DMS53 treated with DMSO at 0.1 percent for 48 hours (cell line): ENCODE data around the gene CPAMD8.
"Not testable (repeated sequence)": the region's sequence is repeated elsewhere in the genome, so short reads cannot be mapped to it uniquely, and the experiment has no call there.

Experiments
- DNase-seq: peaks from one replicate; lab custom pipeline; 2025; ENCODE audit not compliant: unreplicated experiment; lab: John Stamatoyannopoulos, UW

Gene CPAMD8

DNA sequence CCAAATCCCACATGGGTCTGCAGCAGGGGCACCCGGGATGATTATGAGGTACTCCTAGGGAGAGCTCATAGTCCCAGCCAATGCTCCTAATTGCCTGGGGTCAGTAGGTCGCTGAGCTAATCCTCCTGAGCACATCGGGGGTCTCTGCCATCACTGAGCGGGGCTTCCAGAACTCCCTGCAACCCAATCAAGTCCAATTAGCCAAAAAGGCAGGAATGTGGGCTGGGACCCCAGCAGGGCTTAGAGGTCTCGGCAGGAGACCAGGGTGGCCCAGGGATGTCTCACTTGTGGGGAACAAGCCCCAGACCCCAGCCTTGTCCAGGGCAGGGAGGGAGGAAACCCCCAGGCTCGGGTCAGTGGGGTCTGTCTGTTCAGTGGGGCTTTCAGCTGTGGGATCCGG lies 17.1 kb upstream of the CPAMD8 start:
- no peak for DNase-seq

DNA sequence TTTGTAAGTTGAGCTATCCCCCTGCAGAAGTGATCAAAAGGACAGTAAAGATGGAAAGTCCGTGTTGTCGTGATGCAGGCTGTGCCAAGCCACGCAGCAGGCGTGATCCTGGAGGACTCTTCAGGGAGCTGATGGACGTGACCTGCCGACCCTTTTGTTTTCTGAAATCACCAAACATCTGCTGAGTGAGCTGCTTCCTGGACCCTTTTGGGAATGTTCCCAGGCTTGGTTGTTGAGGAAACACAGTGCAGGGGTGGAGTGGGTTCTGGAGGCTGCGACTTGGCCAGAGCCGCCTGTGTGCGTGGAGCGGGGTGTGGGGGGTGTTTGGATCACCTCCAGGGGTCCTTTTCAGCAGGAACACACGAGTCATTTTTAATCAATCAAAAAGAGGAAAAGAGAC lies 15.4 kb upstream of the CPAMD8 start:
- DNase-seq, result no peak

DNA sequence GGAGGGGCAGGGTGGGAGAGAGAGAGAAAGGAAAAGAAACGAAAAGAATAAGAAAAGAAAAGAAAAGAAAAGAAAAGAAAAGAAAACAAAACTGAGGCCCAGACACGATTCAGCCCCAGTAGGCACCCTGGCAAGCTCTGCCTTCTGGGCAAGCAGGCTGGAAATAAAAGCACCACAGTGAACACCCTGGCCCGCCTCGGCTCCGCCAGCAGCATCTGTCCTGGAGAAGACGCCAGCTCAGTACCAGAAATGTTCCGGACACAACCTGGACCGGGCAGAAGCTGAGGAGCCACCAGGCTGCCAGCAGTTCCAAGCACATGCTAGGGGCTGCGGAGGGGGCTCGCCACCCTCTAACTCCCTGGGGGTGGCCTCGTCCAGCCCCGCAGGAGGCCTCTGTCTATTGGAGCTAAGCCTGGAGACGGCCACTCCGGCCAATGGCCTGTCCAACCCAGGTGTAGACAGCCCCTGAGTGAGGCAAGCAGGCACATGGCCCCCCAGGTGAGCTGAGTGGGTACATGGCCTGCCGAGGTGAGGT lies 11.4 kb upstream of the CPAMD8 start:
- DNase-seq, result no peak

DNA sequence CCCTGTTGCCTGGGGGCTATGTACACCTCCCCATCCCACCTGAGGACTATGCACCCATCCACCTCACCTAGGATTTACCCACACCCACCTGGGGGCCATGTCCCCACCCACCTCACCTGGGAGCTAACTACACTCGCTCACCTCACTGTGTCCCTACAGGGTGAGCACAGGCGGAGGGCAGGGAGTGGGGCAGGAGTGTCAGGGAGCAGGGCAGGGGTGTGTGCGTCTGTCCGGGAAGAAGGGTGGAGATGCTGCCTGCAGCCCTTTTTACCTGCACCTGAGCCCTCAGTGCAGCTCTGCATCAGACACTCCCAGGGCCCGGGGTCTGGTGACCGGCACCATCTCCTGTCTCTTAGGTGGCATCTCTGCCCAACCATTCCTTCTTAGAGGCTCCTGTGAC lies 10.6 kb upstream of the CPAMD8 start:
- DNase-seq, result no peak

DNA sequence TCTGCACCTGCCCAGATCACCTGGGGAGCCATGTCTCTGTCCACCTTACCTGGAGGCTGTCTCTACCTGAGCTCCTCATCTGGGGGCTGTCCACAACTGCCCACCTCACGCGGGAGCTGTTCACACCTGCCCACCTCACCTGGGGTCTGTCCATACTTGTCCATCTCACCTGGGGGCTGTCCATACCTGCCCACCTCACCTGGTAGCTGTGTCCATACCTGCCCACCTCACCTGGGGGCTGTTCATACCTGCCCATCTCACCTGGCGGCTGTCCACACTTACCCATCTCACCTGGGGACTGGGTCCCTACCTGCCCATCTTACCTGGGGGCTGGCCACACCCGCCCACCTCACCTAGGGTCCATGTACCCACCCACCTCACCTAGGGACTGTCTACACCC lies 10.0 kb upstream of the CPAMD8 start:
- no peak for DNase-seq

DNA sequence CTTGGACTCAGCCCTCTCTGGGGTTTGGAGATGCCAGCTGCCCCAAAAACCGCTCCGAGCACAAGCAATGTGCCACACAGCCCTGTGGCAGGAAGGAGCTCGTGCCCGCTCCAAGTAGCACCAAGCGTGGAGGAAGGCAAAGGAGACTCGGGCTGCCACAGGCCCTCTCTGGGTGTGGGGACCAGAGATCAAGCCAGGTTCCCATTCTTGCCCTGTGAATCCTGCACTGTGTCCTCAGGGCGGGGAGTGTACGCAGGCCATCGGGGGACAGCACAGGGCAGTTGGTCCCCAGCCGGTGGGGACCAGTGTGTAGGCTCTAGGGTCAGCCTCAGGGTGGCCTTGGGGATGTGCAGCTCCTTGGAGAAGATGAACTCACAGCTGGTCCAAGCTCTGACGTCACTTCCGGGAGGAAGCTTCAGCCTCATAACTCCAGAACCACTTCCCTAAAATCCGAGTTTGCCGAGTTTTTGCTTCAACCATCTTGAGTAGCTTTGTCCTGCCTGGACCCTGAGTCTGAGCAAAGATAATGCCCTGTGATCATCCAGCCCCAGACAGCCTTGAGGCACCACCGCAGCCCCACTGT lies 9.3 kb upstream of the CPAMD8 start:
- no peak for DNase-seq

DNA sequence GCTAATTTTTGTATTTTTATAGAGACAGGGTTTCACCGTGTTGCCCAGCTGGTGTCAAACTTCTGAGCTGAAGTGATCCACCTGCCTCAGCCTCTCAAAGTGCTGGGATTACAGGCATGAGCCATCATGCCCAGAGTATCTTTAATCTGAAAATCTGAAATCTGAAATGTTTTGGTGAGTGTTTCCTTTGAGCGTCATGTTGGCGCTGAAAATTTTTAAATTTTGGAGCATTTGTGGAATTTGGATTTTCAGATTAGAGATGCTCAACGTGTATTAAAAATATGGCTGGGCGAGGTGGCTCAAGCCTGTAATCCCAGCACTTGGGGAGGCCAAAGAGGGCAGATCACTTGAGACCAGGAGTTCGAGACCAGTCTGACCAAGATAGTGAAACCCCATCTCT lies 5.1 kb upstream of the CPAMD8 start:
- no peak for DNase-seq

DNA sequence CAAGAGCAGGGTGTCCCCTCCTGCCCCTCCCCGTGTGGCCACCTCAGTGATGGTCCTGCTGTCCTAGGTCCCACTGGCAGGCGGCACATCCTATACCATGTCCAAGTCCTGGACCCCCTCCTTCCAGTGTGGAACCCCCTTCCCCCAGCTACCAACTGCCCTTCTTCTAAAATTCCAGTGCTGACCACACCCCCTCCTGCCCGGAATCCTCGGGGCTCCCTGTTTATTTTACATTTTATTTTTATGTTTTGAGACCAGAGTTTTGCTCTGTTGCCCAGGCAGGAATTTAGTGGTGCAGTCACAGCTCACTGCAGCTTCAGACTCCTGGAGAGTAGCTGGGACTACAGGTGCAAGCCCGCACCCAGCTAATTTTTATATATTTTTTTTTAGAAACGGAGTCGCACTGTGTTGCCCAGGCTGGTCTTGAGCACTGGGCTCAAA lies 945 bp upstream of the CPAMD8 start:
- DNase-seq, result no peak

DNA sequence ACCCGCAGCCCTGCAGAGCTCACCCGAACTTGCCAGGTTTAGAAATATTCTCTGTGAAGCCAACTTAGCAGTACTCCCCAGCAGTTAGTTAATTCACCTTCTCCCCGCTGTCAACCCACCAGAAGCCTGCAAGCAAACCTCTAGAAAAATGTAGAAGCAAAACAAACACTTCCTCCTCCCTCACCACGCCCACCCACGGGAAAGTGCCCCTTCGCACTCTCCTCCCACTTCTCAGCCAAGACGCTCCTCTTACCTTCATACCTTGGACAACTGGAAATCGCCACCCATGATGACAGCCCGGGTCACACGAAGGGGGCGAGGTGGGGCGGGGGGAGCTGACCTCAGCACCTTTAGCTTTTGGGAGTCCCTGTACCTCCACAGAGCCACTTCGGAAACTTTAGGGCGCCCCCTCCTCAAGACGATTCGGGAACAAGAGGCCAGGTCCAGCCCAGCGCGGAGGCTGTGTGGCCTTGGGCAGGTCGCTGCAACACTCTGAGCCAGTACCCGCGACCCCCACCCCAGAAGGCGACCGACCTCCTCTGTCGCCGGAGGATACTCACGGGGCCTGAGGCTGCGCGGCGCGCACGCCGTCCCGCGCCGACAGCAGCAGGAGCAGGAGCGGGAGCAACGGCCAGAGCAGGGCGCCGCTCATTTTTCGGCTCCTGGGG lies 485 bp downstream of the CPAMD8 start:
- DNase-seq, result no peak

DNA sequence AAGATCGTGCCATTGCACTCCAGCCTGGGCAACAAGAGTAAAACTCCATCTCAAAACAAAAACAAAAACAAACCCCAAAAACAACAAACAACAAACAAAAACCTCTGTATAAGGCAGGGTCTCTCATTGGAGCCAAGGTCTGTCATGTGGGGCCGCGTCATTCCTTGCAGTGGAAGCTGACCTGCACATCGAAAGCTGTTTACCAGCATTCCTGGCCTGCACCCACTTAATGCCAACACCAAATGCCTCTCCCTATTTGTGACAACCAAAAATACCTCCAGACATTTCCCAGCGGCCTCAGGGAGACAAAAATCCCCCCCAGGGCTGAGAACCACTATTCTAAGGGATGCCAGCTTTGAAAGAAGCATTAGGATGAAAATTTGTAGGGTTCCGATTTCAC lies 1.2 kb downstream of the CPAMD8 start:
- DNase-seq, result no peak

DNA sequence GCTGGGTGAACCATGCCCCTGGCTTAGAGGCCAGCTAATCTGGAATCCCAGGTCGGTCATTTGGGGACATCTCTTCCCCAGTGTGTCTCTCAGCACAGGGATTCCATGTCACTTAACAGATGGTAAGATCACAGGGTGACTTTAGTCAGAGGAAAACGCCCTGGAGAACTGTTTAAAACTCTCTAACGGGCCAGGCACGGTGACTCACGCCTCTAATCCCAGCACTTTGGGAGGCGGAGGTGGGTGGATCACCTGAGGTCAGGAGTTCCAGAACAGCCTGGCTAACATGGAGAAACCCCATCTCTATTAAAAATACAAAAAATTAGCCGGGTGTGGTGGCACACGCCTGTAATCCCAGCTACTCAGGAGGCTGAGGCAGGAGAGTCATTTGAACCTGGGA lies 1.7 kb downstream of the CPAMD8 start:
- not testable (repeated sequence) for DNase-seq

DNA sequence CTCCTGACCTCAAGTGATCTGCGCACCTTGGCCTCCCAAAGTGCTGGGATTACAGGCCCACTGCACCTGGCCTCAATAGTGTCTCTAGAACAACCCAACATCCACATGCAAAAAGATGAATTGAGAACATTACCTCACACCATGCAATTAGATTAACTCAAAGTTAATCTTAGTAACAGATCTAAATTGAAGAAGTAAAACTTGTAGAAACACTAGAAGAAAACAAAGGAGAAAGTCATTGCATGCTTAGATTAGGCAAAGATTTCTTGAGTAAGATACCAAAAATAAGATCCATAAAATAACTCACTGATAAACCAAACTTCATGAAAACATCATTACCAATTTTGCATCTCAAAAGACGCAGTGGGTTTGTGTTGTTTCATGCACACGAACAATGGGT lies 2.8 kb downstream of the CPAMD8 start:
- no peak for DNase-seq

DNA sequence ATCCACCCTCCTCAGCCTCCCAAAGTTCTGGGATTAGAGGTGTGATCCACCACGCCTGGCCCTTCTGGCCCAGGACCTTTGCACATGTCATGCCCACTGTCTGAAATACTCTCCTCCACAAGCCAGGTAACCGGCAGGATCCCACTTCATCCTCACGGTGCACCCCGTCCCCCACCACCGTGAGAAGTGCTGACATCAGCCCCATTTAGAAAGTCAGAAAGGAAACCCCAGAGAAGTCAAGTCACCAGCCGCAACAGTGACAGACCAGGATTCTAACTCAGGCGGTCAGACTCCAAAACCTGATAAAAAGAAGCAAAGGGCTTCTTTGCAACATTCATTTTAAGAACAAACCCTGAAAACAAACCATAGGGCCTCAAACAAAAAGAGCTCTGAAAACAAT lies 3.9 kb downstream of the CPAMD8 start:
- no peak for DNase-seq

DNA sequence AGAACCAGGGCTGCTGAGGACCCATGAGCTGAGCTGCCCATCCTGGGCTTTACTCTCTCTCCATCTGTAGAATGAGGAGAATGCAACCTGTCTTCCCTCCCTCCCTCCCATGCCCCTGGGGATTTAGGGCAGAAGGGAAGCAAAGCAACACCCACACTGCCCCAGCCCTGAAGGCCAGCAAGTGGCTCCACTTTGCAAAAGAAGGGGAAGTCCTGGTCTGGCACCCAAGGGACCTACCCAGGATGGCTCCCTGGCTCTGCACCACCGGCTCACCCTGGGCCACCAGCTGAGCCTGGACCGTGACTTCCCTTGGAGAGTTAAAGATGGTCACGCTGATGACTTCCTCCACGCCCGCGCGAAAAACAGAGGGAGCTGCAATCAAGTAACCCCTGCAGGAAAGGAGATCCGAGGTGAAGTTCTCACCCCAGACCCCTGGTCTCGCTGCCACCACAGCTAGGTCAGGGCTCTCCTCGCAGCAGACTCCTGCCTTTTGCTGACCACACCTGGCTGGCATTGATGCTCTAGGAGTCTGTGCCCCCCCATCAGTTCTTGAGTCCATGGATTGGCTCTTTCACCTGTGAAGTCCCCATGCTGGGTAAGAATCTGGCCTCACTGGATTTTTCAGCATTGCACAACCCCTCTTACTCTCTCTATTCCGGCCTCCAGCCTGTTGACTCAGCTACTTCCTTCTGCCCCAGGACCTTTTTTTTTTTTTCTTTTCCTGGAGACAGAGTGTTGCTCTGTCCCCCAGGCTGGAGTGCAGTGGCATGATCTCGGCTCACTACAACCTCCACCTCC lies 4.6 kb downstream of the CPAMD8 start:
- no peak for DNase-seq

DNA sequence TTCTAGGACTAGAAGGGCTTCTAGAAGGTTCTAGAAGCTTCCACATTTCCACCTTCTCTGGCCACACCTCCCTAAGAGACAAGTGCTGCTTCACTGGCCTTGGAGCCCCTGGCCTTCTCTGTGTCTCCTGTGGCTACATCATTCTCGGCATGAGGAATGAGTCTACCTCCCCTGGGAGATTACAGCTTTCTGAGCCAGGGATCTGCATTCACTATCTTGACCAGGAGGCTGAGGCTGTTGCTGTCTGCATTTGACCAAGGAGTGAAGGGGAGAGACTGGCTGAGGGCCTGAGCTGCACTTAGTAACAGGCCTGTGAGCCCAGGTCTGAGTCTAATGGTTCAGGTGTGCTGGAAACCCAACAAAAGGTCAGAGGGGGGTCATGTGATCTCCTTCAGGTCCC lies 5.3 kb downstream of the CPAMD8 start:
- DNase-seq, result no peak

DNA sequence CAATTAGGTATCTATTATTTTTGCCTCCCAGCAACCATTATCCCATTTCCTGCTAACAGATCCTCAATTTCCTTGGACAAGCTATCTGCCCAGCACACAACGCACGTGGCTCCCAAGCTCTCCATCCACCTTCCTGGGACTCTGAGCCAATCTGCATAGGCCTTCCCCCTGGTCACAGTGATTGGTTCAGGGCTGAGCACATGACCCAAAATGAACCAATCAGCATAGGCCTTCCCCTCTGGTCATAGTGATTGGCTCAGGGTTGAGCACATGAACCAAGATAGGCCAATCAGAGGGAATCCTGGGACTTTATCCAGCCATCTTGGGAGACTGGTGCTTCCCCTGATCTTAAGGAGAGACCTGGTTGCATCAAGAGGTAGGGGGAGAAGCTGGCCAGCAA lies 5.8 kb downstream of the CPAMD8 start:
- no peak for DNase-seq

DNA sequence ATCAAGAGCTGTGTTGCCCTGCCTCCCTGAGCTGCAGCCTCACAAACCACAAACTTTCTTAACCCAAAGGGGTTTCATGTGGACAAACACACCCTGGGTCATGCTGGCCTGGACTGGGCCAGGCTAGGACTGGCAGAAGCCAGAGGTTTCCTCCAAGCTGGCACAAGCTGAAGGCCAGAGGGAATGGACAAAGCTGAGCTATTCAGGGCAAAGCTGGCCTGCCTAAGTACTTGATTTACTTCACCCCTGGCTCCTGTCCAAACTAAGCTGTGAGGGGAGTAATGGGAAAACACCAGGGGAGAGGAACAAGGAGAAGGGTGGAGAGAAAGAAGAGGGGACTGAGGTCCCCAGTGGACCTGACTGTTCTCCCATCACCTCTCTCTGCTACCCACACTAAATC lies 6.2 kb downstream of the CPAMD8 start:
- DNase-seq, result no peak

DNA sequence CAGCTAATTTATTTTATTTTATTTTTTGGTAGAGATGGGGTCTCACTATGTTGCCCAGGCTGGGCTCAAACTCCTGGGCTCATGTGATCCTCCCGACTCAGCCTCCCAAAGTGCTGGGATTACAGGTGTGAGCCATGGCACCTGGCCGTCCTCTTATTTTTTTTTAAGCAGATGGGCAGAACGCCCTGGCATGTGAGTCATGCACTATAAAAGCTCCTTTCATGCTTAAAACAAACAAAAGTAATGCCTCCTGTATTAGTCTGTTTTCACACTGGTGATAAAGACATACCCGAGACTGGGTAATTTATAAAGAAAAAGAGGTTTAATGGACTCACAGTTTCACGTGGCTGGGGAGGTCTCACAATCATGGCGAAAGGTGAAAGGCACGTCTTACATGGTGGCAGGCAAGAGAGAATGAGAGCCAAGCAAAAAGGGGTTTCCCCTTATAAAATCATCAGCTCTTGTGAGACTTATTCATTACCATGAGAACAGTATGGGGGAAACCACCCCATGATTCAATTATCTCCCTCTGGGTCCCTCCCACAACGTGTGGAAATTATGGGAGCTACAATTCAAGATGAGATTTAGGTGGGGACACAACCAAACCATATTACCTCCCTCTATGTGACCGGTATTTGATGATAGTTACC lies 12.3 kb downstream of the CPAMD8 start:
- DNase-seq, result peak; percentile 17

DNA sequence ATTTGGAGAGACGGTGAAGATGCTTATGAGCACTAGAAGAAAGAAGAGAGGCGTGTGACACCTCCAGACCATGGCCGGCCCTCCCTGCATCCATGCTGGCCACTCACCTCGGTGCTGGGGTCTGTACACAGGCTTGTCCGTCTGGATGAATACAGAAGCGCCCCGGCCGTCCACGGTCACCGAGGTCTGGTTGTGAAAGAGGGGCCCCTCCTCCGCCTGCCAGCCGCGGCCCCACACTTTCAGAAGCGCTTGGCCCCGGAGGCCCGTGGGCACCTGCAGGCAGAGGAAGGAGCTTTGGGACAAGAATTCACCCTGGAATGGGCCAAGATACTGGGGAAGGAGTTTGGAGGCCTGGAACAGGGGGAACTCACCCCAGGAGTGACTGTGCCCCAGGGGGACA lies 15.1 kb downstream of the CPAMD8 start:
- DNase-seq, result no peak

DNA sequence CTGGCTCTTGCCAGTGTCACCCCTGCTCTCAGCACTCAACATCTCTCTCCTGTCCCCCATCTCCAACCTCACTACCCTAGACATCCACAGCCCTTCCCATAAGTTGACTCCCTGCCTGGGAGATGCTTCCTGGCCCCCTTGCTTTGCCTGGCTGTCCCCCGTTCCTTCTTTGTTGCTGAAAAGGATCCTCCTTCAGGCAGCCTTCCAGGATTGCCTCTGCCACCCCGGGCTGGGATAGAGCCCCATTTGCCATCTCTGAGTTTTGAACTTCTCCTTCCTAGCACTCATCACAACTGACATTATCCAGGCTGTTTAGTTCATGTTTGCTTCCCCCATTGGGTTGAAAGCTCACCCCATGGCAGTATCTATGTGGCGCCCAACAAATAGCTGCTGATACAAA lies 20.0 kb downstream of the CPAMD8 start:
- DNase-seq, result no peak

DNA sequence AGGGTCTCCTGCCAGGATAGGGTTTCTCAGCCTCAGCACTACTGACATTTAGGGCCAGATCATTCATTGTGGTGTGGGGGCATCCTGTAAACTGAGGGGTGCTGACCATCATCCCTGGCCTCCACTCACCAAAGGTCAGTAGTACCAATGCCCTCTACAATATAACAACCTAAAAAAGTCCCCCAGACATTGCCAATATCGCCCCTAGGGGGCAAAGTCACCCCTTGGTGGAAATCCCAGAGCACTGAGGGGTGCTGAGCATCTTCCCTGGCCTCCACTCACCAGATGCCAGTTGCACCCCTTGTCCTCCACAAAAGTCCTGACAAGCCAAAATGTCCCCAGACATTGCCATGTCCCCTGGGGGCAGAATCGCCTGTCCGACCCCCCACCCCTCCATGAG lies 21.6 kb downstream of the CPAMD8 start:
- no peak for DNase-seq

DNA sequence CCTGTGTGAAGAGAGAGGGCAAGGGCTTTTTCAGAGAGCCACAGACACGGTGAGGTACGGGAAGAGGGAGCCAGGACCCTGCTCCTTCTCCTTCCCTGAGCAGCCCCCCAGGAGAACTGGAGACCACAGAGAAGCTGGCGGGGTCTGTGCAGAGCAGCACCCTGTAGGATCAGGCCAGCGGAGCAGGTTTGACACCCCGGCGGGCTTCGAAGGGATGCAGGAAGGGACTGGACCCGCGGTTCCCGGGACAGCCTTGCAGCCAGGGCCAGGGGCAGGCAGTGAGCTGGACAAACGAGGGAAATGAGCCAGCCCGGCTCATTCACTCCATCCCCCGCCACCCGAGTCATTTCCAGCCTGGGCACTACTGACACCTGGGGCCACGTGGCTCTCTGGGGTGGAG lies 22.2 kb downstream of the CPAMD8 start:
- no peak for DNase-seq
